Measurements from ENCODE around the gene DDIAS.

DNA sequence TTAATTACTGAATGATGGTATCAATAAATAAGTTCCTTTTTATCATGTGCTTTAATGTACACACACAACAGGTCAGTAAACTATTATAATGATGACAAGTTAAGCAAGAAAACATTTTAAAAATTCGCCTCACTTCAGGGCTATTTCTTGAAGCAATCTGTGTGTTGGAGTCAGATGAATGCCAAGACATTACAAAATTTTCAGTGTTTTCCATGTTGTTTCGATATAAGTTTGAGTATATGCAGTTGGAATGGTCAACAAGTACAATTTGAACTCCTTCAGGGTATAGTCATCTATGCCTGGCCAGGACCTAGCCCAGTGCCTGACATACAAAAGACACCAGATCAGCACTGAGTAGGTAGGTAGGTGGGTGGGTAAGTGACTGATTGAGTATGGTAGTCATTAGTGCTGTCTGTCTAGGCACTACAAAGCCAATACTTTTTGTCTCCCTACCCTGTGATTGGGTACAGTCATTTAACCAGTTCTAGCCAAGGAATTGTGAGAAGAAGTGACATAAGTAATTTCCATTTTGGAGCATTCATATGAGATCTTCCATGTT is 8.8 kb upstream of the DDIAS start:
- TF ChIP-seq, protein P1, sequence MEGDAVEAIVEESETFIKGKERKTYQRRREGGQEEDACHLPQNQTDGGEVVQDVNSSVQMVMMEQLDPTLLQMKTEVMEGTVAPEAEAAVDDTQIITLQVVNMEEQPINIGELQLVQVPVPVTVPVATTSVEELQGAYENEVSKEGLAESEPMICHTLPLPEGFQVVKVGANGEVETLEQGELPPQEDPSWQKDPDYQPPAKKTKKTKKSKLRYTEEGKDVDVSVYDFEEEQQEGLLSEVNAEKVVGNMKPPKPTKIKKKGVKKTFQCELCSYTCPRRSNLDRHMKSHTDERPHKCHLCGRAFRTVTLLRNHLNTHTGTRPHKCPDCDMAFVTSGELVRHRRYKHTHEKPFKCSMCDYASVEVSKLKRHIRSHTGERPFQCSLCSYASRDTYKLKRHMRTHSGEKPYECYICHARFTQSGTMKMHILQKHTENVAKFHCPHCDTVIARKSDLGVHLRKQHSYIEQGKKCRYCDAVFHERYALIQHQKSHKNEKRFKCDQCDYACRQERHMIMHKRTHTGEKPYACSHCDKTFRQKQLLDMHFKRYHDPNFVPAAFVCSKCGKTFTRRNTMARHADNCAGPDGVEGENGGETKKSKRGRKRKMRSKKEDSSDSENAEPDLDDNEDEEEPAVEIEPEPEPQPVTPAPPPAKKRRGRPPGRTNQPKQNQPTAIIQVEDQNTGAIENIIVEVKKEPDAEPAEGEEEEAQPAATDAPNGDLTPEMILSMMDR (IDR thresholded peaks at IDR 0.05): no peak
- no peak for TF ChIP-seq POLR2A (IDR thresholded peaks at IDR 0.05)

Data from Peyer's patch (tissue), 4 donors.